Neural cell (in vitro differentiated cells): ENCODE data around the gene RNF223.

Source experiments
- EZH2 ChIP-seq: fragments of 200-600, 300-800 bp; shearing (Covaris generic), sonication (generic); IDR thresholded peaks from 2 replicates; pipeline ENCODE4 v1.6.1; 2014; ENCODE audit warnings: antibody characterized with exemption, low read length, borderline replicate concordance, mild to moderate bottlenecking; ENCODE audit not compliant: insufficient read depth, poor library complexity, severe bottlenecking
- TF ChIP-seq, protein P1 (sequence below): fragments of 450-650 bp; IDR thresholded peaks from 2 replicates; pipeline ENCODE4 v1.5.1; 2014; ENCODE audit warnings: antibody characterized with exemption, mild to moderate bottlenecking, moderate library complexity; ENCODE audit not compliant: poor library complexity, severe bottlenecking

DNA sequence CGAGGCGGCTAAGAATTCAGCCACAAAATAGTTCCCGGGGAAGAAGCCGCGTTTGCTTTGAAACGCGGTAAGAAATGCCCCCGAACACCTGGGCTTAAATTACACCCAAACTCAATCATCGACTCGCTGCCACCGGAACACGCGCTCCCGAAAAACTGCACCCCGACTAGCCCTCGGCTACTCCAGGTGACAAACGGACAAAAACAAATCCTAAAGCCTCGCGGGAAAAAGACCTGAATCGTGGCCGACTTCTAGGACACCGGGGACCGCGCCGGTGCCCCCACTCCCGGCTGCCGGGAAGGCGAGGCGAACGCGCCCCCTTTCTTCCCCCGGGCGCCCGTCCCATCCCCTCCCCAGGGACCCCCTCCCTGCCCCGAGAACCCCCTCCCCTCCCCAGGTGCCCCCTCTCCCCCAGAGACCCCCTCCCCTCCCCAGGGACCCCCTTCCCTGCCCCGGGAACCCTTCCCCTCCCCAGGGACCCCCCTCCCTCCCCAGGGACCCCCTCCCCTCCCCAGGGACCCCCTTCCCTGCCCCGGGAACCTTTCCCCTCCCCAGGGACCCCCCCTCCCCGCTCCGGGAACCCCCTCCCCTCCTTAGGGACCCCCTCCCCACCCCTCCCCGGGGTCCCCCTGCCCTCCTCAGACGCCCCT lies 41.2 kb upstream of the RNF223 start:
- no peak for TF ChIP-seq EZH2
- TF ChIP-seq, protein P1, sequence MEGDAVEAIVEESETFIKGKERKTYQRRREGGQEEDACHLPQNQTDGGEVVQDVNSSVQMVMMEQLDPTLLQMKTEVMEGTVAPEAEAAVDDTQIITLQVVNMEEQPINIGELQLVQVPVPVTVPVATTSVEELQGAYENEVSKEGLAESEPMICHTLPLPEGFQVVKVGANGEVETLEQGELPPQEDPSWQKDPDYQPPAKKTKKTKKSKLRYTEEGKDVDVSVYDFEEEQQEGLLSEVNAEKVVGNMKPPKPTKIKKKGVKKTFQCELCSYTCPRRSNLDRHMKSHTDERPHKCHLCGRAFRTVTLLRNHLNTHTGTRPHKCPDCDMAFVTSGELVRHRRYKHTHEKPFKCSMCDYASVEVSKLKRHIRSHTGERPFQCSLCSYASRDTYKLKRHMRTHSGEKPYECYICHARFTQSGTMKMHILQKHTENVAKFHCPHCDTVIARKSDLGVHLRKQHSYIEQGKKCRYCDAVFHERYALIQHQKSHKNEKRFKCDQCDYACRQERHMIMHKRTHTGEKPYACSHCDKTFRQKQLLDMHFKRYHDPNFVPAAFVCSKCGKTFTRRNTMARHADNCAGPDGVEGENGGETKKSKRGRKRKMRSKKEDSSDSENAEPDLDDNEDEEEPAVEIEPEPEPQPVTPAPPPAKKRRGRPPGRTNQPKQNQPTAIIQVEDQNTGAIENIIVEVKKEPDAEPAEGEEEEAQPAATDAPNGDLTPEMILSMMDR: no peak
